HG03442 (cell line): Measurements from ENCODE around the gene ATP7B.
"Not testable (repeated sequence)": the region's sequence is repeated elsewhere in the genome, so short reads cannot be mapped to it uniquely, and the experiment has no call there.

Experiments
- ATAC-seq: cut with Tn5 transposase; IDR thresholded peaks from one replicate; pipeline ENCODE4 v1.9.1; 2021; ENCODE audit warnings: mild to moderate bottlenecking, moderate library complexity; ENCODE audit not compliant: unreplicated experiment

Gene ATP7B

DNA sequence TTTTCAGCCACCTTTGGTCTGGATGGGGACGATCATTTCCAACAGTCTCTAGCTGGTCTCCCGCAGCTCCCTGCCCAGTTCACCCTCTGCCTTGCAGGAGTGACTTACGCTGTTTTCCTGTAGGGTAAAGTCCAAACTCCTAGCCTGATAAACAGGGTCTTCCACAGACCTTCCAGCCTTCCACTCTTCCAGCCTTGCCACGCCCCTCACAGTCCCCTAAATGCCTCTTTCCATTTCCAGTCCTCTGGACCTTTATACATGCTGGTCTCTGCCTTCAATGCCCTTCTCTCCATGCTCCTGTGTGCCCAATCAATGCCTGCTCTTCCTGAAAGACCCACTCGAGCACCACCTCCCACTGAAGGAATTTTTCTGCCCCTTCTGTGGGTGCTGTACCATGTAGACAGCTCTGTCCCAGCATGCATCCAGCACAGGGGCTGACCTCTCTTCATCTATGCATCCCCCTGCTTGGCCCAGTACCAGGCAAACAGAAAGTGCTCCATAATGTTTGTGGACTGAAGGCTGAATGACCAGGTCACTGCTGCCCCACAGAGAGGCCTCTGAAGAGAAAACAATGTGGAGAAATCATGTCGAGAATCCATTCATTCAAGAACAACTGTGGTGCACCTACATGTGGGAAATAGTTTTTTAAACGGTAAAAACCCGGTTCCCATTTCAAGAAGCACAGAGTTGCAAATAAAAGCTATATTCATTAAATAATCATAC, 4.6 kb downstream of the ATP7B start:
- no peak for ATAC-seq

DNA sequence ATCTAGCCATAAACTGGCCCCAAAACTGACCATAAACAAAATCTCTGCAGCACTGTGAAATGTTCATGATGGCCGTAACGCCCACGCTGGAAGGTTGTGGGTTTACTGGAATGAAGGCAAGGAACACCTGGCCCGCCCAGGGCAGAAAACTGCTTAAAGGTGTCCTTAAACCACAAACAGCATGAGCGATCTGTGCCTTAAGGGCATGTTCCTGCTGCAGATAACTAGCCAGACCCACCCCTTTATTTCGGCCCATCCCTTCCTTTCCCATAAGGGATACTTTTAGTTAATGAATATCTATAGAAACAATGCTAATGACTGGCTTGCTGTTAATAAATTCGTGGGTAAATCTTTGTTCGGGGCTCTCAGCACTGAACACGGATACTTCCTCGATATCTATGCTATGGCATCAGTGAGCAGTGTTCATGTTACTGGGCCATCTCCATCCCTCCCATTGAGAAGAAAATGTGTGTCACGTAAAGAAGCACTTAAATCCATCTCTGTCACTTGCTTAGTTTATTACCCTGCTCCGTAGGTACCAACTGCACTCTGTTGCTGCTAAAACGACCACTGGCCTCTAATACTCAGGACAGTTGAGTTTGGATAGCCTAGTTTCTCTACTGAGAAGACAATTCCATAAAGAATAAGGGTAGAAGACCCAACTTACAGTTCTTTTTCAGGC, 5.3 kb downstream of the ATP7B start:
- ATAC-seq, result no peak

DNA sequence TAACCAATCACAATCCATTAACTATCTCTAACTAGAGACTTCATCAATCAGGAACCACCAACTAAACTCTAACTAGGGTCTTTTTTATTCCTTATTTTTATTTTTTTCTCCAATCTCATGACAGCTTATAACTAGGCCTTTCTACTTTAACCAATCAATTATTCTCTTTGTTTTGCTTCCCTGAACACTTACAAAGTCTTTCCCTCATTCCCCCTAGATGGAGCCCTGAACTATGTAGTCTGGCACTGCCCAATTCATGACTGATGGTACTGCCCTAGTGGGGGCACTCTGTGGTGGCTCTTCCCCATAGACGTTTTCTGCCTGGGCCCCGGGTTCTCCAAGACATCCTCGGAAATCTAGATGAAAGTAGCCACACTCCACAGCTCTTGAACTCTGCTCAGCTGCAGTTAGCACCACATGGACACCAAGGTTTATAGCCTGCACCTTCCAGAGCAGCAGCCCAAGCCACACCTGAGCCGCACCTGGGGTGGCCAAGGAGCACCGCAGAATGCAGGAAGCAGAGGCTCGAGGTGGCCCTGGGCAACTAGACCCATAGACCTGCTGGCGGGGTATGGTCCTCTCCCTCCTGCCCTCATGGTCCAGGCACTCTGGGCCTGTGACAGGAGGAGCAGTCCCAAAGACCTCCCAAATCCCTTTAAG, 6.6 kb downstream of the ATP7B start:
- ATAC-seq, result no peak

DNA sequence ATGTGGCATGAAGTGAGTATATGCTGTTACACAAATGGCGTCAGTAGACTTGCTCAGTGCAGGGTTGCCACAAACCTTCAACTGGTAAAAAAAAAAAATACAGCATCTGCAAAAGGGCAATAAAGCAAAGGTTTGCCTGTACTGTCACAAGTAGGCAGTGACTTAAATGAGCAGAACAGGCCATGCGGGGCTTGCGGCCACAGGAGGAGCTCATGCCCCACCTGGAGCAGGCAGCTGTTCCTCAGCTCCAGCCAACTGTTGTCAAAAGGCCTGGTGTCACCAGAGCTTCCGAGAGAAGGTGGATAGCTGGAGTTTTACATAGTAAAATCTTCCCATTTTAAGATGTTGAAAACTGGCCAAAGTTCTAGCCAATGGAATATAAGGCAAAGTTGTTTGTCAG, 7.7 kb downstream of the ATP7B start:
- ATAC-seq, result no peak

GRCh38 chr13:52002361-52002760, 8.9 kb downstream of the ATP7B start:
- no peak for ATAC-seq

DNA sequence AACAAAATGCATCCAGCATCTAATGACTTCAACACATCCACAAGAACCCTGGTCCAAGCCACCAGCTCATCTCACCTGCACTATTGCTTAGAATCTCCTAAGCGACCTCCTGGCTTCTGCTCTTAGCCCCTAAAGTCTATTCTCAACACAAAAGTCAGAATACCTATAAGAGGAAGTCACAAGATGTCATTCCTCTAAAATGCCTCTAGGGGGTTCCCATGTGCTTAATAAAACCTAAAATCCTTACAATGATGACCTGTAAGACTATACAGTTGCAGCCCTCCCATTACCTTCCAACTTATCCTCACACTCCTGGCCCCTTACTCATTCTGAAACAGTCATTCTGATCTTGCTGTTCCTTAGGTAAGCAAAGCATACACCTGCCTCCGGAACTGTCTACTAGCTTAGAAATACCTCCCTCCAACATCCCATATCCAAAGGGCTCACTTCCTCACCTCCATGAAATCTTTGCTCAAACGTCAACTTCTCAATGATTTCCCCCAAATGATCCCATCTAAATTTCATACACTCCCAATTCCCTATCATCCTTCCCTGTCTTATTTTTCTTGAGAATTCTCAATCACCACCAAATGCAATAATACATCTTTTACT, 10.0 kb downstream of the ATP7B start:
- peak; percentile 89 for ATAC-seq

- no peak for ATAC-seq
Measured at GRCh38 chr13:51999921-52000320, 11.3 kb downstream of the ATP7B start.

DNA sequence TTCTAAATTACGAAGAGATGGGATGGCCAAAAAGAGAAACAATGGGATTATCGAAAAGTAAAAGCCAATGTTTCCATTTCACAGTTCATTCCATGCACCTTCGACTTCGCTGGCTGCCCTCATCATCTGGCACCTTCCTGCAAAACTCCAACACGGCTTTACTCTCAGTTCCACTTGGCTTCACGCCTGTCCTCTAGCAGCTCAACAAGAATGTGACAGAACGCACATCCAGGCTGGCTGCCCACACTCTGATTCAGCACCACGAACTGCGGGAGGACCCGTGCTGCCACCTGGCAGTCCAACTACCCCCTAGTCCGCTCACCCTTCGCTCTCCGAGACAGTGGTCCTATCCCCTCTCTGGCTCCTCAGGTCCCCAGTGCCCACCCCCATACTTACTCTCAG, 11.7 kb downstream of the ATP7B start:
- ATAC-seq, result no peak

DNA sequence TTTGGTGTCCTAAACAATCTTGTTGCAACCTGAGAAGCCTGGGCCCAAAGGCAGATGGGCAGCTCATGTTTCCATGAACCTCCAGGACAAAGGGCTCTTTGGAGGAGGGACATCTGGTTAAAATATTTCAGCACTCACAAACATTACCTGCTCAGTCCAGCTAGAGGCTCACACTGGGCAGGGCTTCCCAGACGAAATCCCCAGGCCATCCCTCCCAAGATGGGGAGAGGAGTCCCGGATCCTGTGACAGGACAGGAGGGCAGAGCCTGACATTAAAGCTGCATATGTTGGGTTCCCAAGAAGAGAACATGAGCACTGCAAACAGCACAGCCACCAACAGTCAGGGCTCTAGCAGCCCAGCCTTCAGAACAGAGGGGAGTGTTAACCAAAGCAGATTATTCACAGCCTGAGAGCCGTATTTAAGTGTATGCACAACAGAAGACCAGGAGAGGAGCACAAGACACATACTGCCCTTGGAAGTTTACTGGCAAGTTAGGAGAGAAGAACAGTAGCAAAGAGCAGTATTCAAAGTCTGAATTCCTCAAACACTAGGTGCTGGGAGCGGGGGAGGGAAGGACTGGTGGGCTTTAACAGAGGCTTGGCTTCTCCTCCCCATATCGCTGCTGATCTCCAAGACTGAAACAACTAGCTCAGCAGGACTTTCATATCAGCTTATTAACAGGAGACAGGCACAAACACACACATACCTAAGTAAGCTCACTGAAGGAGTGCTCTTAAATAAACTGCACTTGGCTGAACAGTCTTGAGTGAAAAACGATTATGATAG, 12.3 kb downstream of the ATP7B start:
- ATAC-seq, result no peak

- no peak for ATAC-seq
Measured at GRCh38 chr13:51997641-51998330, 13.5 kb downstream of the ATP7B start.

DNA sequence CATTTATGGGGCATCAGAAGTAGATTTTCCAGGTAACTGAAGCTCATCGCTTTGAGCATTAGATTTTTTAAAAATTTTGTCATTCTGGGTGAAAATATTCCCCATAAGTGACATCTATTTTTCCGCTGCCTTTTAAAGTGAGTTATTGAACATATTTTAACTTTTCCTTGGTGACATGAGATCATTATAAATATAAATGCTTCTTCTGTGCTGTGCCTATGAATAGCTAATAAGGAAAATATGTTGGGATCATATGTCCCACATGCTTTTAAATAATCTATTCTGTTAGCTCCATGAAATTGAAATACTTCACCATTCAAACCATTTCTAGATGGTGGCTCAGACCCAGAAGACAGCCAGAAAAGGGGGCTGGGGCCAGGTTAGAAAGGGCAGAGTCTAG, 14.1 kb downstream of the ATP7B start:
- no peak for ATAC-seq

DNA sequence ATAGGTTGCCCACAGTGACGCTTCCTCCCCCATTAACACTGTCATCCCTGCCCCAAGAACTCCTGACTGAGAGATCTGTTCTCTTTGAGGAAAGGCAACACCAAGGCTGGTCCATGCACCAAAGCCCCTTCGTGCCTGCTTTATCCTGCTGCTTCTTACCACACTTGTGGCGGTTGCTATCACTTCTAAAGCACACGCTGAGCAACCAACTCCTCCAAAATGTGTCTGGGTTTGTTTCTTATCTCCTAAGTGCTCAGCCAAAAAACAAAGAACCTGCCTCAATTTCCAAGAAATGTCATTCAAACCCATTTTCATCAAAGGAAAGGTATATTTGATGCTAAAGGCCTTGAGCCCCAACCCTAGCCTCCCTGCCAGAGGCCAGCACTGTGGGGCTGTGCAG, 14.6 kb downstream of the ATP7B start:
- ATAC-seq, result no peak

- ATAC-seq, result no peak
Measured at GRCh38 chr13:51995677-51996551, 15.3 kb downstream of the ATP7B start.

- no peak for ATAC-seq
Measured at GRCh38 chr13:51993713-51994112, 17.5 kb downstream of the ATP7B start.

DNA sequence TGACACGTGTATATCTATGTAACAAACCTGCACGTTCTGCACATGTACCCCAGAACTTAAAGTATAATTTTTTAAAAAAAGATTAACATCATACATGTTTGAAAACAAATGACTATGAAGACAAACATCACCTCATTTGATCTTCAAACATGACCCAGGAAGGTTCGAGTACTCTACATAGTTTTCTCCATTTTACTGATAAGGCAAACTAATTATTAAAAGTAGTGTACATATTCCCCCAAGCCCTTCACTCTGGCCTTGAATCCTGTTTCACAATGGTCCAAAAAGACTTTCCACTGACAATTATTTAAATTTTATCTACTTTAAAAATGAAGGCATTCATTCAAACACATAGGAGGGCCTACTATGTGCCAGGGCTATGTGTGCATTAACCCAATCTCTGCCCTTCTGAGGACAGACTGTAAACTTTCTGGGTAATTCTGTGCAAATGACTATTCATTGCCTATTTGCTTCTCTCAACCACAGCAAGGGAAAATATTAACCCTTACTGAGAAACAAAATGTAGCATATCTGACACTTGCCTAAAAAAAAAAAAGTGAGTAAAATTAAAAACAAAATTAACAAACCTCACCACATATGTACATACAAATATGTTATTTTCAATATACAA, 22.1 kb downstream of the ATP7B start:
- no peak for ATAC-seq

DNA sequence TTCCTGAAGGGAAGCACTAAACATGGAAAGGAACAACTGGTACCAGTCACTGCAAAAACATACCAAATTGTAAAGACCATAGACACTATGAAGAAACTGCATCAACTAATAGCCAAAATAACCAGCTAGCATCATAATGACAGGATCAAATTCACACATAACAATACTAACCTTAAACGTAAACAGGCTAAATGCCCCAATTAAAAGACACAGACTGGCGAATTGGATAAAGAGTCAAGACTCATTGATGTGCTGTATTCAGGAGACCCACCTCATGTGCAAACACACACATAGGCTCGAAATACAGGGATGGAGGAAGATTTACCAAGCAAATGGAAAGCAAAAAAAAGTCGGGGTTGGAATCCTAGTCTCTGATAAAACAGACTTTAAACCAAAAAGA, 26.3 kb downstream of the ATP7B start:
- ATAC-seq, result not testable (repeated sequence)

GRCh38 chr13:51983292-51983691, 28.0 kb downstream of the ATP7B start:
- ATAC-seq, result not testable (repeated sequence)

- ATAC-seq, result no peak
Measured at GRCh38 chr13:51981355-51981754, 29.9 kb downstream of the ATP7B start.

- no peak for ATAC-seq
Measured at GRCh38 chr13:51980908-51981307, 30.3 kb downstream of the ATP7B start.
